GM18858 (cell line): Measurements from ENCODE around the gene MDK.
A peak's percentile ranks its signal among the peaks of the same experiment; 100 is the strongest.

ENCODE experiments used
- ATAC-seq: cut with Tn5 transposase; IDR thresholded peaks from one replicate; pipeline ENCODE4 v1.9.1; 2021; ENCODE audit not compliant: unreplicated experiment

Gene MDK

GRCh38 chr11:46347637-46348311 is 33.7 kb upstream of the MDK start:
- no peak for ATAC-seq

- ATAC-seq, result peak; percentile 31
Observed at GRCh38 chr11:46348566-46349401, 32.7 kb upstream of the MDK start.

GRCh38 chr11:46350695-46351094 is 30.8 kb upstream of the MDK start:
- ATAC-seq, result no peak

GRCh38 chr11:46351148-46351547 is 30.3 kb upstream of the MDK start:
- no peak for ATAC-seq

GRCh38 chr11:46351606-46352005 is 29.9 kb upstream of the MDK start:
- ATAC-seq, result no peak

DNA sequence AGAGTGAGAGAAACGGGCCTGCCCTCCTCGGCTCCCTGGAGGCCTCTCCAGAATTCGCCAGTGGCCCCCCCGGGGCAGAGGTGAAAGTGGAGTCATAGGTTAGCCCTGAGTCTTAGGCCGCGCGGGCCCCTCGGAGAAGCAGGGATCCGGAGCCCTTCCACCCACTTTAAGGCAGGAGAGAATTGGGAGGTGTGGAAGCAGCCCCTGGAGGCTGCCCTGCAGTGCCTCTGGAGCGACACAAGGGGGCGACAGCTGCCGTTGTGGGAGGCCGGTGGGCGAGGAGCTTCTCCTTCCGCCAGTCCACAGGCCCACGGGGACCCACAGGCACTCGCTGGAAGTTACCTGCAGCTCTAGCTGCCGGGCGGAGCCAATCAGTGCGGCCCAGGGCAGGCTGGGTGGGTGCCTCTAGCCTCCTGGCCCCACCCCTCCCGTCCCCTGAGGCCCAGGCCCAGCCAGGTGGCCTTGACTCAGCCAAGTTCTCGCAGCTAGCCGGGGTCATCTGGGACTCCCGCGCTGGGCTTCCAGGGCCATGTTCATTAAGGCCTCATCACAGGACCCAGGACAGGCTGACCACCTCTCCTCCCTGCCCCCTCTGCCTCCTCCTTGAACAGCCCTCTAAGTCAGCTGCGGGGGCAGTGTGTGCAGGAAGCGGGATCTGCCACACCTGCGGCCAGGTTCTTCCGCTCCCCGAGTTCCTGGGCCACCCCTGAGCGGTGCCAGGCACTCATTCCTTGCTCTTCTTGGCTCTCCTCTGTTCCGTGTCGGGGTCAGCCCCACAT is 29.2 kb upstream of the MDK start:
- ATAC-seq, result no peak

GRCh38 chr11:46353698-46354097 is 27.8 kb upstream of the MDK start:
- ATAC-seq, result no peak

- ATAC-seq, result no peak
Observed at GRCh38 chr11:46356924-46357482, 24.5 kb upstream of the MDK start.

GRCh38 chr11:46357483-46357936 is 24.0 kb upstream of the MDK start:
- ATAC-seq, result no peak

GRCh38 chr11:46359953-46360352 is 21.5 kb upstream of the MDK start:
- no peak for ATAC-seq

GRCh38 chr11:46360878-46361277 is 20.6 kb upstream of the MDK start:
- no peak for ATAC-seq

- ATAC-seq, result peak; percentile 88
Observed at GRCh38 chr11:46361283-46362155, 19.9 kb upstream of the MDK start.

- ATAC-seq, result no peak
Observed at GRCh38 chr11:46362156-46363030, 19.1 kb upstream of the MDK start.

DNA sequence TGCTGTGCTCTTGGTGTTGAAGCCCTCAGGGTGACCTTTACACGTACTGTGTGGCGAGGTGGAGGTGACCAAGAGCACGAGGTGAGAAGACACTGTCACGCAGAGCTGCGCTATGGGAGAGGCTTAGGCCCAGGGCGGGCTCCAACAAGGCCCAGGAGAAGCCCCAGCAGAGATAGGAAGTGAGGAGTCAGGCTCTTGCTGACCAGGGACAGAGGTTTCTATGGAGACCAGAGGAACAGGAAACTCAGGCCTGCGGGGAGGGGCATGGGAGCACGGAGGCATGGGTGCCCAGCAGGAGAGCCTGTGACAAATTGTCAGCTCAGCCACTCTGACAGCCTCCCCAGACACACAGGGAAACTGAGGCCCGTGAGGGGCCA is 18.4 kb upstream of the MDK start:
- ATAC-seq, result no peak

DNA sequence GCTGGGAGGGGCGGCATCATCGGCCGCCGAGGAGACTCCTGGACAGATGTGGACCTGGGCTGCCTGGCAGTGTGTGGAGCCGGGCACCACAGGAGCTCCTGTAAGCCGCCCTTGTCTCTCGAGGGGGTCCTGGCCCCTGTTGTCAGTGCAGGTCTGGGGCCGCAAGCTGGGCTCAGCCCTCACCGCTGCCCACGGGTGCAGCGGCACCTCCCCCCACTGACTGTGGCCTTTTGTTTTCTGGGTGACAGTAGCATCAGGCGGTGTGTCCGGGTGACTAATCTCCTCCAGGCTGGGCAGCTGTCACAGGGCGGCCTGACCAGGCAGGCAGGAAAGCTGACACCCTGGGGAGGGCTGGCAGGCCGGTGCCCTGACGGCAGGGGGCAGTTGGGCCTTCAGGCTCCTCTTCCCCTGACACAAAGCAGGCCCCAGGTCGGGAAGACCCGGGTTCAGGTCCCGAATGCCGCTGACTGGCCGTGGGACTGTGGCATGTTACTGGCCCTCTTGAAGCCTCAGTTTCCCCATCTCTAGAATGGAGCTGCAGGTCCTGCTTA is 17.9 kb upstream of the MDK start:
- ATAC-seq, result no peak

- ATAC-seq, result no peak
Observed at GRCh38 chr11:46364056-46364455, 17.4 kb upstream of the MDK start.

GRCh38 chr11:46364791-46365190 is 16.7 kb upstream of the MDK start:
- ATAC-seq, result no peak

DNA sequence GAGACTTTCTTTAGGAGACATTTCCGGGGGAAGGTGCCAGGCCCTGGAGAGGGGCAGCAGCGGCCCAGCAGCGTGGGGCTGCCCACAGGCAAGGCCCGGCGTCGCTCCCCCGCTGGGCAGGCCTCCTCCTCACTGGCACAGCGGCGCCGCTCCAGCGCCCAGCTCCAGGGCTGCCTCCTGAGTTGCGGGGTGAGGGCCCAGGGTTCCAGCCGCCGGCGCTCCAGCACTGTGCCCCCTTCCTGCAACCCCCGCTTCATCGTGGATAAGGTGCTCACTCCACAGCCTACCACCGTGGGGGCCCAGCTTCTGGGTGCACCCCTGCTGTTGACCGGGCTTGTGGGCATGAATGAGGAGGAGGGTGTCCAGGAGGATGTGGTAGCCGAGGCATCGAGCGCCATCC is 15.2 kb upstream of the MDK start:
- ATAC-seq, result no peak

DNA sequence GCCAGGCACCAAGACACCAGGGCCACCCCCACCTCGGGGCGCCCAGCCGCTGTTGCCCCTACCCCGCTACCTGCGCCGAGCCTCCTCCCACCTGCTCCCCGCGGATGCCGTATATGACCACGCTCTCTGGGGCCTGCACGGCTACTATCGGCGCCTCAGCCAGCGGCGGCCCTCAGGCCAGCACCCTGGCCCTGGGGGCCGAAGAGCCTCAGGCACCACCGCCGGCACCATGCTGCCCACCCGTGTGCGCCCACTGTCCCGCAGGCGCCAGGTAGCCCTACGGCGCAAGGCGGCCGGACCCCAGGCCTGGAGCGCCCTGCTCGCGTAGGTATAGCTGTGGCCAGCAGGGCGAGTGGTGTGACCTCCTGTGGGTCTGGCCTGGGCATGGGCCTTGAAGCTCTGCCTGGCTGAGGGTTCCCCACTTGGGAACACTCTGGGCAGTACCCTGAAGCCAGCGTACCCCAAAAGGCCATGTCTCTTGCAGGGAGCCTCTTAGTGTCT is 14.8 kb upstream of the MDK start:
- ATAC-seq, result no peak
